KMS-11 (cell line): ENCODE measurements around the gene CDH26.

Source experiments
- H2AFZ ChIP-seq: fragments of 200-600 bp; sonication (generic); 2 replicates; pipeline ENCODE4 v1.6.1; 2016; ENCODE audit warnings: antibody characterized with exemption, mixed run types, low read depth
- H3K27ac ChIP-seq: fragments of 200-600 bp; sonication (generic); 2 replicates; pipeline ENCODE4 v1.6.1; 2016; ENCODE audit warnings: mild to moderate bottlenecking, mixed run types
- H3K27me3 ChIP-seq: fragments of 200-600 bp; sonication (generic); 2 replicates; pipeline ENCODE4 v1.6.1; 2017; ENCODE audit warnings: mild to moderate bottlenecking, low read depth, mixed run types, moderate library complexity; ENCODE audit not compliant: insufficient read depth
- H3K36me3 ChIP-seq: fragments of 200-600 bp; sonication (generic); 2 replicates; pipeline ENCODE4 v1.6.1; 2017; ENCODE audit warnings: mild to moderate bottlenecking, mixed run types; ENCODE audit not compliant: insufficient read depth
- H3K4me1 ChIP-seq: fragments of 200-600 bp; sonication (generic); 2 replicates; pipeline ENCODE4 v1.6.1; 2016; ENCODE audit warnings: mild to moderate bottlenecking, low read depth, mixed run types; ENCODE audit not compliant: poor library complexity, severe bottlenecking
- H3K4me2 ChIP-seq: fragments of 200-600 bp; sonication (generic); 2 replicates; pipeline ENCODE4 v1.7.0; 2016; ENCODE audit warnings: mild to moderate bottlenecking, mixed run types
- H3K4me3 ChIP-seq: fragments of 200-600 bp; sonication (generic); IDR thresholded peaks from 2 replicates; pipeline ENCODE4 v1.6.1; 2017; ENCODE audit warnings: low read depth, low read length, mixed read lengths; ENCODE audit not compliant: insufficient read depth
- H3K79me2 ChIP-seq: fragments of 200-600 bp; sonication (generic); 2 replicates; pipeline ENCODE4 v1.6.1; 2016; ENCODE audit warnings: low read depth, mixed run types; ENCODE audit not compliant: insufficient read depth
- H3K9ac ChIP-seq: fragments of 200-600 bp; sonication (generic); 2 replicates; pipeline ENCODE4 v1.6.1; 2016; ENCODE audit warnings: mild to moderate bottlenecking, mixed run types
- H4K20me1 ChIP-seq: fragments of 200-600 bp; sonication (generic); 2 replicates; pipeline ENCODE4 v1.6.1; 2016; ENCODE audit warnings: mild to moderate bottlenecking, mixed run types; ENCODE audit not compliant: insufficient read depth
- TF ChIP-seq, protein P1 (sequence below): fragments of 200-600 bp; sonication (generic); conservative IDR thresholded peaks from 2 replicates; pipeline ENCODE4 v1.6.1; 2017; ENCODE audit warnings: low read depth, mild to moderate bottlenecking, antibody characterized with exemption, low read length, moderate library complexity, mixed read lengths

The CDH26 gene

DNA sequence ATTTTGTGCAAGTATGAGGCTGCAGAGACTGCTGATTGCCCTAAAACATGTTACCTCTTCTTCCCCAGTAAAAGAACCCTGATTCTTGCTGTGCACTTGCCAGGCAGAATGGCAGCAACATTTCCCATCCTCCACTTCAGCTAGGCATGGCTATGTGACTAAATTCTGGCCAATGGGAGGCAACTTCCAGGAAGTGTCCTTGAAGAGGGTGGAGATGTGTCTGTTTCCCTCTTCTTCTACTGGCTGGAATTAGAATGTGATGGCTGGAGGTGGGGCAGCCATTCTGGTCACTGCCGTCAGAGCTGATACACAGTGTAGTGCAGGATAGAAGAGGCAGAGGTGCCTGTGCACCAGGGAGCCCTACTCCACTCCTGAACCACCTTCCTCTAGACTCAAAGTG lies 64.6 kb downstream of the CDH26 start:
- no peak overlapping the region for H3K27ac ChIP-seq
- H3K4me3 ChIP-seq, result no peak overlapping the region
- TF ChIP-seq, protein P1, sequence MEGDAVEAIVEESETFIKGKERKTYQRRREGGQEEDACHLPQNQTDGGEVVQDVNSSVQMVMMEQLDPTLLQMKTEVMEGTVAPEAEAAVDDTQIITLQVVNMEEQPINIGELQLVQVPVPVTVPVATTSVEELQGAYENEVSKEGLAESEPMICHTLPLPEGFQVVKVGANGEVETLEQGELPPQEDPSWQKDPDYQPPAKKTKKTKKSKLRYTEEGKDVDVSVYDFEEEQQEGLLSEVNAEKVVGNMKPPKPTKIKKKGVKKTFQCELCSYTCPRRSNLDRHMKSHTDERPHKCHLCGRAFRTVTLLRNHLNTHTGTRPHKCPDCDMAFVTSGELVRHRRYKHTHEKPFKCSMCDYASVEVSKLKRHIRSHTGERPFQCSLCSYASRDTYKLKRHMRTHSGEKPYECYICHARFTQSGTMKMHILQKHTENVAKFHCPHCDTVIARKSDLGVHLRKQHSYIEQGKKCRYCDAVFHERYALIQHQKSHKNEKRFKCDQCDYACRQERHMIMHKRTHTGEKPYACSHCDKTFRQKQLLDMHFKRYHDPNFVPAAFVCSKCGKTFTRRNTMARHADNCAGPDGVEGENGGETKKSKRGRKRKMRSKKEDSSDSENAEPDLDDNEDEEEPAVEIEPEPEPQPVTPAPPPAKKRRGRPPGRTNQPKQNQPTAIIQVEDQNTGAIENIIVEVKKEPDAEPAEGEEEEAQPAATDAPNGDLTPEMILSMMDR, result no peak
- H3K79me2 ChIP-seq, result no peaks in the 10 kb centered on the region
- no peaks in the 10 kb centered on the region for H3K36me3 ChIP-seq
- no peaks in the 10 kb centered on the region for H3K4me1 ChIP-seq
- no peaks in the 10 kb centered on the region for H4K20me1 ChIP-seq
- H3K4me2 ChIP-seq, result no peak overlapping the region
- H3K27me3 ChIP-seq, result no peaks in the 10 kb centered on the region
- H2AFZ ChIP-seq, result no peak overlapping the region
- H3K9ac ChIP-seq, result no peak overlapping the region

DNA sequence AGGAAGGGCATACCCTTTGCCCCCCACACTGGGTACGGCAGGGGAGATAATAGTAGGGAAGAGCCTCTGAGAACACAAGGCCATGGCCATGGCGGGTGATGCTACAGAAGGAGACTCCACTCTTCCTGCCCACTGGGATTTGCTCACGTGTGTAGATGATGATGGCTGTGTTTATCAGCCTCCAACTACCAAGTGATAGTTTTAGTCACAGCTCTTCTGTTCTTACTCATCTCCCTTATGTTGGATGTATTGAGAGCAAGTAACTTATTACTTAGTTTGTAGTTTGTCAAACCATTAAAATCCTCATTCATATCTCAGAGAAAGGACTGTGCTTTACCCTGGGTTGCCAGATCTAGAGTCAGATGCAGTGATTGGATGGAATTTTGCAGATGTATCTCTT lies 66.0 kb downstream of the CDH26 start:
- Histone ChIP-seq H3K4me3 (no peak overlapping the region), H3K36me3 (no peaks in the 10 kb centered on the region), H3K27ac (no peak overlapping the region), H3K4me2 (no peak overlapping the region), H2AFZ (no peak overlapping the region), H3K9ac (no peak overlapping the region), H3K27me3 (no peaks in the 10 kb centered on the region), H4K20me1 (no peaks in the 10 kb centered on the region), H3K4me1 (no peaks in the 10 kb centered on the region), H3K79me2 (no peaks in the 10 kb centered on the region)
- TF ChIP-seq, protein P1, result no peak

- H3K9ac ChIP-seq, result no peak overlapping the region
- no peak overlapping the region for H3K4me2 ChIP-seq
- H2AFZ ChIP-seq, result no peak overlapping the region
- TF ChIP-seq, protein P1, result no peak
- H3K79me2 ChIP-seq, result no peaks in the 10 kb centered on the region
- H4K20me1 ChIP-seq, result no peaks in the 10 kb centered on the region
- H3K36me3 ChIP-seq, result no peaks in the 10 kb centered on the region
- no peaks in the 10 kb centered on the region for H3K4me1 ChIP-seq
- H3K27ac ChIP-seq, result no peak overlapping the region
- H3K4me3 ChIP-seq, result no peak overlapping the region
- no peaks in the 10 kb centered on the region for H3K27me3 ChIP-seq
Observed at GRCh38 chr20:60024801-60025200, 66.6 kb downstream of the CDH26 start.

- H3K36me3 ChIP-seq, result no peaks in the 10 kb centered on the region
- H2AFZ ChIP-seq, result no peak overlapping the region
- no peak overlapping the region for H3K9ac ChIP-seq
- H3K4me1 ChIP-seq, result no peaks in the 10 kb centered on the region
- H3K79me2 ChIP-seq, result no peaks in the 10 kb centered on the region
- H3K27ac ChIP-seq, result no peak overlapping the region
- H3K4me3 ChIP-seq, result no peak overlapping the region
- H3K27me3 ChIP-seq, result no peaks in the 10 kb centered on the region
- H4K20me1 ChIP-seq, result no peaks in the 10 kb centered on the region
- H3K4me2 ChIP-seq, result no peak overlapping the region
- TF ChIP-seq, protein P1, result no peak
Observed at GRCh38 chr20:60026010-60026409, 67.8 kb downstream of the CDH26 start.
